ENCODE results near the gene DACH1. TPM values are rescaled to one million over a fixed set of nuclear protein-coding genes. Genes with fewer than 3 reads are reported as not detected.
A peak's percentile ranks its signal among the peaks of the same experiment; 100 is the strongest.
"Not testable (repeated sequence)": the region's sequence is repeated elsewhere in the genome, so short reads cannot be mapped to it uniquely, and the experiment has no call there.

Gene DACH1
- 9.6 TPM for polyA plus RNA-seq (2012; ENCODE audit: insufficient read depth, insufficient read length, low read depth)

GRCh38 chr13:71867131-71867814 is at the start of gene DACH1:
Gene DACH1 (minus strand): TSS chr13:71867204.
- H3K9me3 ChIP-seq, result no peaks in the 10 kb centered on the region
- no peaks in the 10 kb centered on the region for H3K27me3 ChIP-seq
- H3K4me3 ChIP-seq (ENCODE audit: low read depth, low read length), result peak within 1 kb of the TSS; percentile 96
- H3K36me3 ChIP-seq, result no peaks in the 10 kb centered on the region
- peak; percentile 79 for DNase-seq
- TF ChIP-seq CTCF (IDR thresholded peaks at IDR 0.05; ENCODE audit: low read depth, low read length), result no peak
- H3K4me1 ChIP-seq, result peaks cover 9% of the 10 kb centered on the region

- no peaks in the 10 kb centered on the region for H3K27me3 ChIP-seq
- DNase-seq, result no peak
- no peak overlapping the region for H3K4me3 ChIP-seq (ENCODE audit: low read depth, low read length)
- no peak for TF ChIP-seq CTCF (IDR thresholded peaks at IDR 0.05; ENCODE audit: low read depth, low read length)
- H3K4me1 ChIP-seq, result no peaks in the 10 kb centered on the region
- H3K9me3 ChIP-seq, result no peaks in the 10 kb centered on the region
- H3K36me3 ChIP-seq, result no peaks in the 10 kb centered on the region
Observed at GRCh38 chr13:71913717-71914116, 46.7 kb upstream of the DACH1 start.

GRCh38 chr13:71912524-71912923 is 45.5 kb upstream of the DACH1 start:
- no peaks in the 10 kb centered on the region for H3K36me3 ChIP-seq
- TF ChIP-seq CTCF (IDR thresholded peaks at IDR 0.05; ENCODE audit: low read depth, low read length), result no peak
- no peaks in the 10 kb centered on the region for H3K9me3 ChIP-seq
- DNase-seq, result no peak
- H3K27me3 ChIP-seq, result no peaks in the 10 kb centered on the region
- H3K4me1 ChIP-seq, result no peaks in the 10 kb centered on the region
- H3K4me3 ChIP-seq (ENCODE audit: low read depth, low read length), result no peak overlapping the region

- DNase-seq, result no peak
Observed at GRCh38 chr13:71906448-71906847, 39.4 kb upstream of the DACH1 start.

GRCh38 chr13:71902676-71903075 is 35.7 kb upstream of the DACH1 start:
- Histone ChIP-seq H3K9me3 (no peaks in the 10 kb centered on the region), H3K4me3 (ENCODE audit: low read depth, low read length) (no peak overlapping the region), H3K27me3 (no peaks in the 10 kb centered on the region), H3K36me3 (no peaks in the 10 kb centered on the region), H3K4me1 (no peaks in the 10 kb centered on the region)
- TF ChIP-seq CTCF (IDR thresholded peaks at IDR 0.05; ENCODE audit: low read depth, low read length), result no peak
- no peak for DNase-seq

More at GRCh38 chr13:71906448-71906847, 39.4 kb upstream of the DACH1 start:
- H3K9me3 ChIP-seq, result no peaks in the 10 kb centered on the region
- no peak overlapping the region for H3K4me3 ChIP-seq (ENCODE audit: low read depth, low read length)
- no peaks in the 10 kb centered on the region for H3K36me3 ChIP-seq
- H3K27me3 ChIP-seq, result no peaks in the 10 kb centered on the region
- no peak for TF ChIP-seq CTCF (IDR thresholded peaks at IDR 0.05; ENCODE audit: low read depth, low read length)
- H3K4me1 ChIP-seq, result no peaks in the 10 kb centered on the region

GRCh38 chr13:71893506-71893905 is 26.5 kb upstream of the DACH1 start:
- not testable (repeated sequence) for H3K4me1 ChIP-seq; H3K27me3 ChIP-seq; H3K36me3 ChIP-seq; DNase-seq; H3K9me3 ChIP-seq; H3K4me3 ChIP-seq (ENCODE audit: low read depth, low read length)
